GM18520 (cell line): Measurements from ENCODE around the gene FGD5.
"Not testable (repeated sequence)": the region's sequence is repeated elsewhere in the genome, so short reads cannot be mapped to it uniquely, and the experiment has no call there.

Experiments used
- ATAC-seq: cut with Tn5 transposase; IDR thresholded peaks from one replicate; pipeline ENCODE4 v1.9.1; 2021; ENCODE audit not compliant: unreplicated experiment

The FGD5 gene

DNA sequence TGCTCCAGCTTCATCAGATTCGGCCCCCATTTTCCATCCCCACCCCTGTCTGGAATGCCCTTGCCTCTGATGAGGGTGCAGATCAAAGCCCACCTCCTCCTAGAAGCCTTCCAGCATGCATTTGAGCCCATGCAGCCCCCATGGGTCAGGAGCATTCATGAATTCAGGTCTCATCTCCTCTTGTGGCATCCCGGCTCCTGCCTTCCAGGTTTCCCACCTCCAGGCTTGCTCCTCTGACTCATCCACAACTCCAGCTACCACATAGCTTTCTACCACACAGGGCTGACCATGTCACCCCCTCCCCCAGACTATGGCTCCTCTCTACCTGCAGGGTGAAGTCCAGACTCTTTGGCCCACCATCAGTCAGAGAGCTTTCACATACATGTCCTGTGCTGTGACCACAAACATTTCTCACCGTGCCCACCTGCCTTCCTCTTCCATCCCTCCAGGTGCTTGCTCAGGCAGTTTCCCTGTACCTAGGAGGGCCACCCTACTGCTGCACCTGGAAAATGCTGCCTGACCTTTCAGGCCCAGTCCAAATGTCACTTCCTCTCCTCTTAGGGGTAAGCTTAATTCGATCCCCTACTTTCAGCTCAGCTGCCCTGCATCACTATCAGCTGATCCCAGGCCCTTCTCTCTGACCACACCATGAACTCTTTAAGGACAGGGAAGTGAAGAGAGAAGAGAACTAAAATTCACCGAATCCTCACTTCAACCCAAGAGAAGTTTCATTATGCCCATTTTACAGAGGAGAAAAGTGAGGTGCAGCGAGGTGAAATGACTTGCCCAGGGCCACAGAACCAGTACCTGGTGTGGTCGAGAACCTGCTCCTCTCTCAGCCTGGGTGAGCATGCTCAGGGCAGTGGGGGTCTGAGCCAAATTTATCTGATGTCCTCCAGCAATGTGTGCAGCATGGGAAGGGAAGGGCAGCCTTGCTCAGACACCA, 13.7 kb upstream of the FGD5 start:
- no peak for ATAC-seq

GRCh38 chr3:14805961-14806537, 12.7 kb upstream of the FGD5 start:
- no peak for ATAC-seq

- no peak for ATAC-seq
Observed at GRCh38 chr3:14806641-14807263, 12.0 kb upstream of the FGD5 start.

GRCh38 chr3:14808025-14808424, 10.7 kb upstream of the FGD5 start:
- ATAC-seq = no peak

GRCh38 chr3:14808502-14809266, 10.1 kb upstream of the FGD5 start:
- ATAC-seq = no peak

- not testable (repeated sequence) for ATAC-seq
Observed at GRCh38 chr3:14809611-14810010, 9.2 kb upstream of the FGD5 start.

- no peak for ATAC-seq
Observed at GRCh38 chr3:14810070-14810791, 8.5 kb upstream of the FGD5 start.

DNA sequence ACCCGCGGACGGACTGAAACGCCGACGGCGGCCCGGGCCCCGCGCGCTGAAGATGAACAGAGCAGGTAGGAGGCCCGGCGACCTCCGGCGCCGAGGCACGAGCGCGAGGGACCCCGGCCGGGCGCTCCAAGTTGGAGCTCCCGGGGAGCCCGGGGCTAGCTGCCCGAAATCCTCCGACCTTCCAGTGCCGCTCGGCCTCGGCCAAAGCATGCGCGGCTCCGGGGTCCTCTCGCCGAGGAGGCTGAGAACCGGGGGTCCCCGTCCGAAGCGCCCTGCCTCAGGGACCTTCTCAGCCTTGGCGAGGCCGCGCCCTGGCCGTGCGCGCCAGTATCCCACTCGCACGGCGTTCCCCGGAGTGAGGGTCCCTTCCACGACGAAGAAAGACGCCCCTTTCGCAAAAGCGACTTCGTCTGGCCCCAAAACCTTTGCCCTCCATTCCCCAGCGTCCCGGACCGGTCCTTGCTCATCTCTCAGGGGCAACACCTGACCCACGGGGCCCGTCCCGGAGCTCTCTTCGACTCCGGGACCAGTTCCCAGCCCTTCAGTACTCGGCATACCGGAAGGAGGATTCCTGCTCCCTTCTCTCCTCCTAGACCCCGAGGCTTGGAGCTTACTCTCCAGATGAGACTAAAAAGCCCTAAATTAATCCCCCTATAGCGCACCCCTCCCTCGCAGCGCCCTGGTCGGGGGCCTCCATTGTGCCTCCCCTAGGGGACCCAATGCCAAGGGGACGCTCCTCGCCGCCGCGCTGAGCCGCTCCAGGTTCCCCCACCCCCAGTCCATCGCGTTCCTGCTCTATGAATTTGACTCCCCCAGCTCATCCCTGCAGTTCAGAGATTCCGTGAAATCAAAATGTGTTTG, 7.7 kb upstream of the FGD5 start:
- ATAC-seq = no peak

DNA sequence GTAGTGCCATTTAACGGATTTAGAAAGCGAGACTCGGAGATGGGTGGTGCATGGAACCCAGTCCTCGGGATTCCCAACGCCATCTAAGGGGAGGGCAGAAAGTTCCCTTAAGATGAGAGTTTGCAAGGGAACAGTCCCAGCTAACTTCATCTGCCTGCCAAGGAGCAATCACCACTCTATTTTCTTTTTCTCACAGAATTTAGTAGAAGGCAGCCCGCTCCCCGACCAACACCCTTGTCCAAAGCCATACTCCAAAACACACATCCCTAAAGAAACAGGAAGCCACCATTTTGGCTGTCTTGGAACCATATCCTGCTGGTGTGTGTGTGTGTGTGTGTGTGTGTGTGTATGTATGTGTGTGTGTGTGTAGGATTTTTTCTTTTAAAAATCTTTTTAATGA, 7.1 kb upstream of the FGD5 start:
- ATAC-seq = no peak

- no peak for ATAC-seq
Observed at GRCh38 chr3:14812196-14812790, 6.5 kb upstream of the FGD5 start.

- ATAC-seq = no peak
Observed at GRCh38 chr3:14814411-14814871, 4.3 kb upstream of the FGD5 start.

GRCh38 chr3:14816359-14816758, 2.4 kb upstream of the FGD5 start:
- ATAC-seq = no peak

- no peak for ATAC-seq
Observed at GRCh38 chr3:14819671-14820070, 909 bp downstream of the FGD5 start.

DNA sequence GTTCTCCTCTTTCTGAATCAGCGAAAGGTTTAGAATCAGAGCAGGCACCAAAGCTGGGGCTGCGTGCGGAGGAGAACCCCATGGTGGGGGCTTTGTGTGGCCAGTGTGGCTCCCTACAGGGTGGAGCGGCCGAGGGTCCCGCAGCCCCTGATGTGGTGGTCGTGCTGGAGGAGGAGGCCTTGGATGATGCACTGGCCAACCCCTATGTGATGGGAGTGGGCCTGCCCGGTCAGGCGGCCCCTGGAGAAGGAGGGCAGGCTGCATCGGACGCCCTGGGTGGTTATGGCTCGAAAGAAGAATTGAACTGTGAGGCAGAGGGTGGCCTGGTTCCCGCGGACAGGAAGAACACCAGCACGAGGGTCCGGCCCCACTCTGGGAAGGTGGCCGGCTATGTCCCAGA, 1.4 kb downstream of the FGD5 start:
- ATAC-seq = no peak

GRCh38 chr3:14821151-14821550, 2.4 kb downstream of the FGD5 start:
- no peak for ATAC-seq

GRCh38 chr3:14822134-14822533, 3.4 kb downstream of the FGD5 start:
- ATAC-seq = no peak

- no peak for ATAC-seq
Observed at GRCh38 chr3:14822670-14823390, 4.1 kb downstream of the FGD5 start.

DNA sequence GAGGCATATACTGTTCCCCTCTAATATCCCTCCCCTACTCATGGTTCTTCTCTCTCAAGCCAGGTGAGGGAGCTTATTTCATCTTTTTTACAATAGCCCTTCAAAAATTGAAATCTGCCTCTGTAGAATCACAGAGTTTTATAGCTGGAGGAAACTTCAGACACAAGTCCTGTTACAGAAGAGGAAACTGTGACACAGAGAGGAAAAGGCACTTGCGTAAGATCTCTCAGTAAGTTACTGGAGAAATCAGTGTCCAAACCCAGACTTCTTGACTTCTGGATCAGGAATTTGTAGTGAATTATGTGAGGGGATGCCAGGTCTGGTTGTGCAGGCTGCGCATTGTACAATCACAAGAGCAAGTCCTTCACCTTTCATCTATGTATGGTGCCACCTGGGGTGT, 4.6 kb downstream of the FGD5 start:
- no peak for ATAC-seq
